ENCODE data around the gene FRMD4B. TPM values are rescaled to one million over a fixed set of nuclear protein-coding genes. Genes with fewer than 3 reads are reported as not detected.

Gene FRMD4B
- total RNA-seq, 1 donor from 2014 or later, result 16.4 TPM

- Histone ChIP-seq H3K36me3 (ENCODE audit: control insufficient read depth, insufficient read depth, low read length) (no peaks in the 10 kb centered on the region), H3K4me3 (ENCODE audit: low read depth, low read length) (no peak overlapping the region), H3K27me3 (ENCODE audit: control insufficient read depth, insufficient read depth, low read length) (no peaks in the 10 kb centered on the region)
- TF ChIP-seq, protein P1, sequence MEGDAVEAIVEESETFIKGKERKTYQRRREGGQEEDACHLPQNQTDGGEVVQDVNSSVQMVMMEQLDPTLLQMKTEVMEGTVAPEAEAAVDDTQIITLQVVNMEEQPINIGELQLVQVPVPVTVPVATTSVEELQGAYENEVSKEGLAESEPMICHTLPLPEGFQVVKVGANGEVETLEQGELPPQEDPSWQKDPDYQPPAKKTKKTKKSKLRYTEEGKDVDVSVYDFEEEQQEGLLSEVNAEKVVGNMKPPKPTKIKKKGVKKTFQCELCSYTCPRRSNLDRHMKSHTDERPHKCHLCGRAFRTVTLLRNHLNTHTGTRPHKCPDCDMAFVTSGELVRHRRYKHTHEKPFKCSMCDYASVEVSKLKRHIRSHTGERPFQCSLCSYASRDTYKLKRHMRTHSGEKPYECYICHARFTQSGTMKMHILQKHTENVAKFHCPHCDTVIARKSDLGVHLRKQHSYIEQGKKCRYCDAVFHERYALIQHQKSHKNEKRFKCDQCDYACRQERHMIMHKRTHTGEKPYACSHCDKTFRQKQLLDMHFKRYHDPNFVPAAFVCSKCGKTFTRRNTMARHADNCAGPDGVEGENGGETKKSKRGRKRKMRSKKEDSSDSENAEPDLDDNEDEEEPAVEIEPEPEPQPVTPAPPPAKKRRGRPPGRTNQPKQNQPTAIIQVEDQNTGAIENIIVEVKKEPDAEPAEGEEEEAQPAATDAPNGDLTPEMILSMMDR (IDR thresholded peaks at IDR 0.05; ENCODE audit: insufficient read depth, low read length, poor library complexity, severe bottlenecking), result no peak
- DNase-seq (ENCODE audit: low read depth), result no peak
These were observed 139.3 kb downstream of the FRMD4B start for GRCh38 chr3:69246612-69247011.

- no peaks in the 10 kb centered on the region for H3K27me3 ChIP-seq (ENCODE audit: control insufficient read depth, insufficient read depth, low read length)
- H3K36me3 ChIP-seq (ENCODE audit: control insufficient read depth, insufficient read depth, low read length), result no peaks in the 10 kb centered on the region
- no peak for DNase-seq (ENCODE audit: low read depth)
- H3K4me3 ChIP-seq (ENCODE audit: low read depth, low read length), result no peak overlapping the region
- TF ChIP-seq, protein P1 (IDR thresholded peaks at IDR 0.05; ENCODE audit: insufficient read depth, low read length, poor library complexity, severe bottlenecking), result no peak
These were observed 141.8 kb downstream of the FRMD4B start for GRCh38 chr3:69244039-69244438.

- H3K27me3 ChIP-seq (ENCODE audit: control insufficient read depth, insufficient read depth, low read length), result no peaks in the 10 kb centered on the region
- DNase-seq (ENCODE audit: low read depth), result no peak
- H3K4me3 ChIP-seq (ENCODE audit: low read depth, low read length), result no peak overlapping the region
- no peaks in the 10 kb centered on the region for H3K36me3 ChIP-seq (ENCODE audit: control insufficient read depth, insufficient read depth, low read length)
- TF ChIP-seq, protein P1 (IDR thresholded peaks at IDR 0.05; ENCODE audit: insufficient read depth, low read length, poor library complexity, severe bottlenecking), result no peak
These were observed 144.1 kb downstream of the FRMD4B start for GRCh38 chr3:69241769-69242168.

- Histone ChIP-seq H3K36me3 (ENCODE audit: control insufficient read depth, insufficient read depth, low read length) (no peaks in the 10 kb centered on the region), H3K27me3 (ENCODE audit: control insufficient read depth, insufficient read depth, low read length) (no peaks in the 10 kb centered on the region), H3K4me3 (ENCODE audit: low read depth, low read length) (no peak overlapping the region)
- no peak for DNase-seq (ENCODE audit: low read depth)
- TF ChIP-seq, protein P1 (IDR thresholded peaks at IDR 0.05; ENCODE audit: insufficient read depth, low read length, poor library complexity, severe bottlenecking), result no peak
These were observed 145.0 kb downstream of the FRMD4B start for GRCh38 chr3:69240651-69241568.

DNA sequence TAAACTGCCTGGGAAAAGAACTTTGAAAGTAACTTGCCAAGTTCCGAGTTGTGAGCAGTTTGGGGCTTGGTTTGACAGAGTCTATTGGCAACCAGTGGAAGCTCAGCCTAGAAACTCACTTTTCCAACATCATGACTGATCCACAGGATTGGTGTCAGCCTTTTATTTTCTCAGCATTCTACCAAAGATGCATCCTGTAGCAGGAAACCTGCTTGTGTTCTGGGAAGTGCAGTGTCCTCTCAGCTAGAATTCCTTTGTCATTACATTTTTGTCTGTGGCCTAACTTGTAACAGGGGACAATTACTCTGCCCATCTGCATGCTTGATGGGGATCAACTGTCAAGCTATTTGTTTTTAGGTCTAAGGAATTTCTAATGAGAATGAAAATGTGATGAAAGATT lies 146.8 kb downstream of the FRMD4B start:
- Histone ChIP-seq H3K27me3 (ENCODE audit: control insufficient read depth, insufficient read depth, low read length) (no peaks in the 10 kb centered on the region), H3K4me3 (ENCODE audit: low read depth, low read length) (no peak overlapping the region), H3K36me3 (ENCODE audit: control insufficient read depth, insufficient read depth, low read length) (no peaks in the 10 kb centered on the region)
- TF ChIP-seq, protein P1 (IDR thresholded peaks at IDR 0.05; ENCODE audit: insufficient read depth, low read length, poor library complexity, severe bottlenecking), result no peak
- DNase-seq (ENCODE audit: low read depth), result no peak
